Keratinocyte (primary cell): ENCODE measurements around the gene CD300H. TPM values are rescaled to one million over a fixed set of nuclear protein-coding genes. Genes with fewer than 3 reads are reported as not detected.

Source experiments
- DNase-seq: peaks from one replicate; pipeline ENCODE4 v3.0.0-alpha.2; 2011; ENCODE audit warnings: low read depth, missing footprints, low spot score
- FAIRE-seq: peaks from 2 replicates; lab custom pipeline; 2011; peaks lifted over from hg19 to GRCh38; lab: Jason Lieb, UNC
- H2AFZ ChIP-seq: 2 replicates; pipeline ENCODE4 v1.6.0; 2012; ENCODE audit warnings: low read length, control low read depth, inconsistent platforms; ENCODE audit not compliant: control insufficient read depth
- H3K27ac ChIP-seq: 2 replicates; pipeline ENCODE4 v1.5.1; 2011; ENCODE audit warnings: low read length; ENCODE audit not compliant: control insufficient read depth, insufficient read depth
- H3K27me3 ChIP-seq: 3 replicates; pipeline ENCODE4 v1.6.0; 2011; ENCODE audit warnings: low read length; ENCODE audit not compliant: control insufficient read depth, insufficient read depth; ENCODE audit errors: extremely low read depth
- H3K36me3 ChIP-seq, 2 experiments: 2 replicates in 1 of 2; 3 replicates in 1 of 2; pipeline ENCODE4 v1.5.1; 2011; ENCODE audit warnings: low read length in 2 of 2, mild to moderate bottlenecking in 1 of 2; ENCODE audit not compliant: control insufficient read depth in 2 of 2, insufficient read depth in 2 of 2; ENCODE audit errors: extremely low read depth in 1 of 2
- H3K4me1 ChIP-seq: 3 replicates; pipeline ENCODE4 v1.5.1; 2011; ENCODE audit warnings: low read length; ENCODE audit not compliant: control insufficient read depth, insufficient read depth; ENCODE audit errors: extremely low read depth
- H3K4me2 ChIP-seq: 3 replicates; pipeline ENCODE4 v1.6.0; 2011; ENCODE audit warnings: low read depth, low read length; ENCODE audit not compliant: control insufficient read depth, insufficient read depth; ENCODE audit errors: extremely low read depth
- H3K4me3 ChIP-seq, 3 experiments: fragments of 200-600 bp in 1 of 3; sonication (generic) in 1 of 3; 2 replicates in 2 of 3; 3 replicates in 1 of 3; pipeline ENCODE4 v1.5.1; 2011 to 2016; ENCODE audit warnings: low read length in 3 of 3, mild to moderate bottlenecking in 3 of 3, control low read depth in 2 of 3, inconsistent platforms in 1 of 3, low read depth in 1 of 3, mixed read lengths in 1 of 3, mixed run types in 1 of 3, moderate library complexity in 1 of 3; ENCODE audit not compliant: control insufficient read depth in 2 of 3, insufficient read depth in 2 of 3; ENCODE audit errors: extremely low read depth in 1 of 3
- H3K79me2 ChIP-seq: 2 replicates; pipeline ENCODE4 v1.6.0; 2012; ENCODE audit warnings: low read length; ENCODE audit not compliant: control insufficient read depth, insufficient read depth
- H3K9ac ChIP-seq: 3 replicates; pipeline ENCODE4 v1.6.0; 2011; ENCODE audit warnings: low read length; ENCODE audit not compliant: control insufficient read depth, insufficient read depth; ENCODE audit errors: extremely low read depth
- H3K9me1 ChIP-seq: 3 replicates; pipeline ENCODE4 v1.6.0; 2011; ENCODE audit warnings: low read length; ENCODE audit not compliant: control insufficient read depth, insufficient read depth; ENCODE audit errors: extremely low read depth
- H3K9me3 ChIP-seq: 2 replicates; pipeline ENCODE4 v1.5.1; 2012; ENCODE audit warnings: low read depth, low read length; ENCODE audit not compliant: control insufficient read depth
- H4K20me1 ChIP-seq: 3 replicates; pipeline ENCODE4 v1.6.0; 2011; ENCODE audit warnings: low read length; ENCODE audit not compliant: control insufficient read depth, insufficient read depth; ENCODE audit errors: extremely low read depth
- CTCF ChIP-seq, 3 experiments: IDR thresholded peaks in 1 of 3; conservative IDR thresholded peaks in 1 of 3; optimal IDR thresholded peaks in 1 of 3; 2 replicates in 2 of 3; 3 replicates in 1 of 3; pipeline versions ENCODE3 to v1.5.1; 2011; ENCODE audit warnings: low read length in 3 of 3, mild to moderate bottlenecking in 3 of 3, moderate library complexity in 2 of 3, control low read depth in 1 of 3, inconsistent platforms in 1 of 3; ENCODE audit not compliant: insufficient read depth in 2 of 3; ENCODE audit errors: extremely low read depth in 1 of 3
- EZH2 ChIP-seq: IDR thresholded peaks from one replicate; pipeline ENCODE4 v1.6.1; 2012; ENCODE audit warnings: inconsistent platforms, mild to moderate bottlenecking, low read length, moderate library complexity
- dilution Hi-C: fragments of 300-500 bp; cut with MboI; formaldehyde crosslinking; loops from one replicate; pipeline ENCODE4 v1.7.0; 2020; ENCODE audit warnings: low sequenced_read_pairs; ENCODE audit not compliant: extremely low pct_ligation_motif_present
- polyA plus RNA-seq, 5 experiments: library from polyadenylated mRNA; depleted of rRNA in 3 of 5; stranded (reverse) in 3 of 5; stranded (forward) in 1 of 5; unstranded in 1 of 5; fragments of >200 nt; gene quantifications; 1 replicate in 1 of 5; 2 replicates in 3 of 5; 3 replicates in 1 of 5; pipeline versions ENCODE4 v1.2.1 to v1.2.3, GENCODE V29; 2011 to 2012; ENCODE audit warnings: missing spikeins in 2 of 5, low read depth in 1 of 5, low replicate concordance in 1 of 5

CD300H gene
- polyA plus RNA-seq, 1 donor (not counting 4 experiments of a cell fraction or from before 2014, with no cell fraction given): not detected

- no peaks in the 10 kb centered on the region for H3K9me1 ChIP-seq
- H3K79me2 ChIP-seq: no peaks in the 10 kb centered on the region
- H3K4me3 ChIP-seq: peak overlapping the region in 1 of 3 experiments; percentile 34
- no peaks in the 10 kb centered on the region for H3K9me3 ChIP-seq
- peak; percentile 100 for FAIRE-seq
- H2AFZ ChIP-seq: peak overlapping the region; percentile 51
- H3K4me2 ChIP-seq: peak overlapping the region; percentile 74
- TF ChIP-seq EZH2 (no peak), CTCF (optimal IDR thresholded peaks at IDR 0.05 in 1 of 3, IDR thresholded peaks at IDR 0.05 in 1 of 3, conservative IDR thresholded peaks at IDR 0.05 in 1 of 3; ENCODE audit: extremely low read depth in 1 of 3, insufficient read depth in 2 of 3, low read length in 3 of 3) (peak in 1 of 3 experiments; percentile 7)
- no peaks in the 10 kb centered on the region for H4K20me1 ChIP-seq
- H3K27ac ChIP-seq: peak overlapping the region; percentile 68
- no peaks in the 10 kb centered on the region for H3K27me3 ChIP-seq
- peaks cover 24% of the 10 kb centered on the region for H3K4me1 ChIP-seq
- dilution Hi-C loops: no loop called here
- DNase-seq: peak; percentile 99
- H3K36me3 ChIP-seq: no peaks in the 10 kb centered on the region
- peak overlapping the region; percentile 66 for H3K9ac ChIP-seq
Observed at GRCh38 chr17:74569020-74570003, 2.0 kb upstream of the CD300H start.

- H3K27ac ChIP-seq: peak overlapping the region; percentile 68
- no peak for TF ChIP-seq EZH2
- H2AFZ ChIP-seq: no peak overlapping the region
- H3K9me3 ChIP-seq: no peaks in the 10 kb centered on the region
- no peaks in the 10 kb centered on the region for H3K27me3 ChIP-seq
- peak overlapping the region; percentile 11 for H3K9ac ChIP-seq
- DNase-seq: no peak
- H3K4me2 ChIP-seq: peak overlapping the region; percentile 18
- FAIRE-seq: no peak
- dilution Hi-C loops: no loop called here
- H3K9me1 ChIP-seq: no peaks in the 10 kb centered on the region
- H3K79me2 ChIP-seq: no peaks in the 10 kb centered on the region
- H3K4me3 ChIP-seq: no peak overlapping the region
- H3K36me3 ChIP-seq: no peaks in the 10 kb centered on the region
- H3K4me1 ChIP-seq: peaks cover 24% of the 10 kb centered on the region
- H4K20me1 ChIP-seq: no peaks in the 10 kb centered on the region
Observed at GRCh38 chr17:74568106-74568873, 981 bp upstream of the CD300H start.
